ENCODE results near the gene TXNDC12. TPM values are rescaled to one million over a fixed set of nuclear protein-coding genes. Genes with fewer than 3 reads are reported as not detected.
"Not testable (repeated sequence)": the region's sequence is repeated elsewhere in the genome, so short reads cannot be mapped to it uniquely, and the experiment has no call there.

Gene TXNDC12
- total RNA-seq, result 10 to 100 TPM; 26.8 to 40.8 (median 32.0) TPM
- long read RNA-seq, transcript TXNDC12-201 (7 exons, 2,396 nt), result major isoform, 19 of 19 reads
- long read RNA-seq, partial matches to known transcripts, result 0 of 19 reads
- long read RNA-seq, other reads (novel, unspliced or antisense), result 0 of 19 reads

- Histone ChIP-seq H3K36me3 (peaks cover 0 to 4% (median 0%) of the 10 kb centered on the region in 4 donors), H3K4me3 (peak within 1 kb of the TSS; percentile 84 to 91 (median 88)), H3K27ac (peak within 1 kb of the TSS; percentile 86 to 92 (median 88)), H3K9me3 (no peaks in the 10 kb centered on the region), H3K27me3 (no peaks in the 10 kb centered on the region), H3K4me1 (peaks cover 0 to 20% (median 7%) of the 10 kb centered on the region in 4 donors)
- DNase-seq (peak; percentile 85 to 91 (median 90)), ATAC-seq (peak; percentile 83 to 89 (median 84))
- intact Hi-C loops (cut with DNase I), result no loop called here
- 1% methylated on average over 31 of the region's 45 CpGs for WGBS (ENCODE audit: insufficient coverage, low coverage, low lambda C conversion rate, missing lambda C conversion rate)
- TF ChIP-seq CTCF (IDR thresholded peaks at IDR 0.05), result no peak
- TF ChIP-seq POLR2A (IDR thresholded peaks at IDR 0.05), result peak; percentile 90
These were observed at the start of gene TXNDC12 for GRCh38 chr1:52055066-52055865. TSS of gene TXNDC12 (minus strand) at chr1:52055191. CDS start at chr1:52055096, 95 bp downstream.

GRCh38 chr1:52102336-52103013, 47.5 kb upstream of the TXNDC12 start:
- no peaks in the 10 kb centered on the region for H3K27me3 ChIP-seq
- TF ChIP-seq CTCF (IDR thresholded peaks at IDR 0.05) (no peak), POLR2A (IDR thresholded peaks at IDR 0.05) (no peak)
- H3K9me3 ChIP-seq, result no peaks in the 10 kb centered on the region
- H3K36me3 ChIP-seq, result no peaks in the 10 kb centered on the region
- WGBS (ENCODE audit: insufficient coverage, low coverage, low lambda C conversion rate, missing lambda C conversion rate), result 86% methylated on average over 1 of the region's 1 CpG
- ATAC-seq (no peak), DNase-seq (no peak)
- H3K4me1 ChIP-seq, result no peaks in the 10 kb centered on the region
- H3K4me3 ChIP-seq, result no peak overlapping the region
- no peak overlapping the region for H3K27ac ChIP-seq
- intact Hi-C loops (cut with DNase I), result no loop called here

- no peak overlapping the region for H3K27ac ChIP-seq
- intact Hi-C loops (cut with DNase I), result no loop called here
- WGBS (ENCODE audit: insufficient coverage, low coverage, low lambda C conversion rate, missing lambda C conversion rate), result 50% methylated on average over 7 of the region's 8 CpGs
- no peaks in the 10 kb centered on the region for H3K27me3 ChIP-seq
- no peak overlapping the region for H3K4me3 ChIP-seq
- ATAC-seq, result peak in 3 of 4 donors; percentile 19 to 54 (median 49)
- no peaks in the 10 kb centered on the region for H3K36me3 ChIP-seq
- TF ChIP-seq POLR2A (IDR thresholded peaks at IDR 0.05) (no peak), CTCF (IDR thresholded peaks at IDR 0.05) (no peak)
- H3K4me1 ChIP-seq, result no peaks in the 10 kb centered on the region
- H3K9me3 ChIP-seq, result no peaks in the 10 kb centered on the region
- no peak for DNase-seq
These were observed 43.3 kb upstream of the TXNDC12 start for GRCh38 chr1:52098139-52098871.

DNA sequence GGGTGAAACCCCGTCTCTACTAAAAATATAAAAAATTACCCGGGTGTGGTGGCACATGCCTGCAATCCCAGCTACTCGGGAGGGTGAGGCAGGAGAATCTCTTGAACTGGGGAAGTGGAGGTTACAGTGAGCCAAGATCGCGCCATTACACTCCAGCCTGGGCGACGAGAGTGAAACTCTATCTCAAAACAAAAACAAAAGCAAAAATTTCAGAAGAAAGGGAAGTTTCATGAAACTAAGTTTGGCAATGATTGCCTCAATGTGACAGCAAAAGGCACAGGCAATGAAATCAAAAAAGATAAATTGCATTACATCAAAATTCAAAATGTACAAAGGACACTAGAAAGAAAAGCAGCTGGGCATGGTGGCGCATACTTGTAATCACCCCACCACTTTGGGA, 41.2 kb upstream of the TXNDC12 start:
- H3K4me1 ChIP-seq, result no peaks in the 10 kb centered on the region
- no peak overlapping the region for H3K4me3 ChIP-seq
- DNase-seq (no peak), ATAC-seq (peak in 1 of 4 donors; percentile 14)
- WGBS (ENCODE audit: insufficient coverage, low coverage, low lambda C conversion rate, missing lambda C conversion rate), result 69% methylated on average over 8 of the region's 8 CpGs
- no peaks in the 10 kb centered on the region for H3K27me3 ChIP-seq
- no peaks in the 10 kb centered on the region for H3K9me3 ChIP-seq
- TF ChIP-seq CTCF (IDR thresholded peaks at IDR 0.05), result no peak
- no peak for TF ChIP-seq POLR2A (IDR thresholded peaks at IDR 0.05)
- no peak overlapping the region for H3K27ac ChIP-seq
- no peaks in the 10 kb centered on the region for H3K36me3 ChIP-seq
- intact Hi-C loops (cut with DNase I), result no loop called here

DNA sequence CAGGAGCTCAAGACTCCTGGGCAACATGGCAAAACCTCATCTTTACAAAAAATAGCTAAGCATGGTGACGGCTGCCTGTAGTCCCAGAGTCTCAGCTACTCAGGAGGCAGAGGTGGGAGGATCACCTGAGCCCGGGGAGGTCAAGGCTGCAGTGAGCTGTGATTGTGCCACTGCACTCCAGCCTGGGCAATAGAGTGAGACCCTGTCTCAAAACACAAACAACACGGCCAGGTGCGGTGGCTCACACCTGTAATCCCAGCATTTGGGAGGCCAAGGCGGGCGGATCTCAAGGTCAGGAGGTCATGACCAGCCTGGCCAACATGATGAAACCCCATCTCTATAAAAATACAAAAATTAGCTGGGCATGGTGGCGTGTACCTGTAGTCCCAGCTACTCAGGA, 39.3 kb upstream of the TXNDC12 start:
- intact Hi-C loops (cut with DNase I); H3K27ac ChIP-seq; H3K4me3 ChIP-seq; DNase-seq; H3K27me3 ChIP-seq; H3K9me3 ChIP-seq; H3K4me1 ChIP-seq; H3K36me3 ChIP-seq: not testable (repeated sequence)
- ATAC-seq, result peak in 1 of 4 donors; percentile 21
- no CpG with 5 or more reads among the region's 7 CpGs for WGBS (ENCODE audit: insufficient coverage, low coverage, low lambda C conversion rate, missing lambda C conversion rate)

- ATAC-seq; H3K9me3 ChIP-seq; DNase-seq; H3K4me1 ChIP-seq; H3K27me3 ChIP-seq; H3K27ac ChIP-seq; intact Hi-C loops (cut with DNase I); H3K4me3 ChIP-seq: not testable (repeated sequence)
- peaks cover 0 to 21% (median 7%) of the 10 kb centered on the region in 4 donors for H3K36me3 ChIP-seq
These were observed 32.9 kb upstream of the TXNDC12 start for GRCh38 chr1:52087892-52088291.

Measured in right lobe of liver (tissue), 6 donors.